WTC11 (cell line): ENCODE data around the gene GYPE. TPM values are rescaled to one million over a fixed set of nuclear protein-coding genes. Genes with fewer than 3 reads are reported as not detected.
"Not testable (repeated sequence)": the region's sequence is repeated elsewhere in the genome, so short reads cannot be mapped to it uniquely, and the experiment has no call there.

Experiments
- ATAC-seq: fragments of 200-7000 bp; cut with Tn5 transposase; 2 replicates; pipeline ENCODE4 v1.10.0; 2021; ENCODE audit warnings: mild to moderate bottlenecking, moderate library complexity
- Bru-seq: library from RNA; stranded (reverse); fragments of 400-500 nt; gene quantifications from one replicate; lab custom pipeline; 2021; lab: Mats Ljungman, UMichigan
- CTCF ChIA-PET: fragments of 300-600 bp; sonication (Branson Sonifier 250); formaldehyde crosslinking; loops from one replicate; lab custom pipeline; 2021; ENCODE audit warnings: antibody characterized with exemption; lab: Charles Lee
- POLR2A ChIA-PET: fragments of 350-600 bp; sonication (Branson Sonifier 250); formaldehyde crosslinking; loops from one replicate; lab custom pipeline; 2021; ENCODE audit warnings: antibody characterized with exemption; lab: Charles Lee
- DNase-seq: peaks from one replicate; pipeline ENCODE4 v3.0.0; 2021; ENCODE audit warnings: low spot score
- H3K27ac Mint-ChIP-seq: 2 replicates; pipeline ENCODE4 v1.8.0; 2021; ENCODE audit warnings: mixed read lengths
- H3K27me3 Mint-ChIP-seq: 2 replicates; pipeline ENCODE4 v1.8.0; 2021; ENCODE audit warnings: low read depth, mild to moderate bottlenecking, moderate library complexity, mixed read lengths
- H3K36me3 Mint-ChIP-seq: 2 replicates; pipeline ENCODE4 v1.8.0; 2021; ENCODE audit warnings: mixed read lengths
- H3K4me1 Mint-ChIP-seq: 2 replicates; pipeline ENCODE4 v1.8.0; 2022; ENCODE audit warnings: mixed read lengths
- H3K4me3 Mint-ChIP-seq: 2 replicates; pipeline ENCODE4 v1.8.0; 2021; ENCODE audit warnings: mild to moderate bottlenecking, moderate library complexity, mixed read lengths
- H3K9me3 Mint-ChIP-seq: 2 replicates; pipeline ENCODE4 v1.8.0; 2021; ENCODE audit warnings: mixed read lengths
- ESRRA ChIP-seq: sonication (generic); formaldehyde crosslinking; IDR thresholded peaks from 2 replicates; pipeline ENCODE4 v1.8.1; 2022; ENCODE audit warnings: mild to moderate bottlenecking, missing genetic modification reagents, borderline replicate concordance
- FOXK1 ChIP-seq: sonication (generic); formaldehyde crosslinking; IDR thresholded peaks from 2 replicates; pipeline ENCODE4 v1.8.0; 2022; ENCODE audit warnings: mild to moderate bottlenecking, moderate library complexity, missing genetic modification reagents
- NR3C1 ChIP-seq: sonication (generic); formaldehyde crosslinking; conservative IDR thresholded peaks from 2 replicates; pipeline ENCODE4 v1.8.1; 2023; ENCODE audit warnings: low read depth, mild to moderate bottlenecking, missing genetic modification reagents
- PRRX2 ChIP-seq: fragments of 250-450 bp; sonication (Bioruptor Pico); IDR thresholded peaks from 2 replicates; pipeline ENCODE4 v1.8.0; 2021; ENCODE audit warnings: mild to moderate bottlenecking
- RELA ChIP-seq: sonication (generic); formaldehyde crosslinking; IDR thresholded peaks from 2 replicates; pipeline ENCODE4 v1.8.1; 2022; ENCODE audit warnings: missing genetic modification reagents, mild to moderate bottlenecking, borderline replicate concordance
- ZNF232 ChIP-seq: sonication (generic); formaldehyde crosslinking; IDR thresholded peaks from 2 replicates; pipeline ENCODE4 v1.8.0; 2022; ENCODE audit warnings: mild to moderate bottlenecking, missing genetic modification reagents
- long read RNA-seq, 3 experiments: library from RNA in 1 of 3; library from capped mRNA in 1 of 3; library from polyadenylated mRNA in 1 of 3; unstranded in 2 of 3; stranded (forward) in 1 of 3; transcript quantifications; one replicate each; pipeline ENCODE4 v2.0.0, GENCODE V29; 2021
- total RNA-seq: library from RNA; stranded (reverse); gene quantifications from 3 replicates; pipeline ENCODE4 v1.2.3, GENCODE V29; 2021
- TF ChIP-seq, protein P1 (sequence below): sonication (generic); formaldehyde crosslinking; conservative IDR thresholded peaks from 2 replicates; pipeline ENCODE4 v1.8.1; 2023; ENCODE audit warnings: mild to moderate bottlenecking, low read depth, missing genetic modification reagents, moderate library complexity
- TF ChIP-seq, protein P2 (sequence below): fragments of 250-450 bp; sonication (Bioruptor Pico); IDR thresholded peaks from 2 replicates; pipeline ENCODE4 v1.8.0; 2021; ENCODE audit warnings: mild to moderate bottlenecking
- TF ChIP-seq, protein P3 (sequence below): fragments of 250-450 bp; sonication (Bioruptor Pico); conservative IDR thresholded peaks from 2 replicates; pipeline ENCODE4 v1.9.0; 2021; ENCODE audit warnings: mild to moderate bottlenecking
- TF ChIP-seq, protein P4 (sequence below): sonication (generic); formaldehyde crosslinking; conservative IDR thresholded peaks from 2 replicates; pipeline ENCODE4 v1.8.1; 2022; ENCODE audit warnings: mild to moderate bottlenecking, missing genetic modification reagents
- TF ChIP-seq, protein P5 (sequence below): sonication (generic); formaldehyde crosslinking; IDR thresholded peaks from 2 replicates; pipeline ENCODE4 v1.8.1; 2022; ENCODE audit warnings: low read depth, mild to moderate bottlenecking, moderate library complexity, missing genetic modification reagents, borderline replicate concordance

Gene GYPE
- not detected in 3 replicates for total RNA-seq
- Bru-seq, nascent RNA = percentile 24 among the genes with signal in this experiment
- long read RNA-seq, experiment 1 = 0 reads
- long read RNA-seq, experiment 2 = 0 reads
- long read RNA-seq, experiment 3 = 0 reads

DNA sequence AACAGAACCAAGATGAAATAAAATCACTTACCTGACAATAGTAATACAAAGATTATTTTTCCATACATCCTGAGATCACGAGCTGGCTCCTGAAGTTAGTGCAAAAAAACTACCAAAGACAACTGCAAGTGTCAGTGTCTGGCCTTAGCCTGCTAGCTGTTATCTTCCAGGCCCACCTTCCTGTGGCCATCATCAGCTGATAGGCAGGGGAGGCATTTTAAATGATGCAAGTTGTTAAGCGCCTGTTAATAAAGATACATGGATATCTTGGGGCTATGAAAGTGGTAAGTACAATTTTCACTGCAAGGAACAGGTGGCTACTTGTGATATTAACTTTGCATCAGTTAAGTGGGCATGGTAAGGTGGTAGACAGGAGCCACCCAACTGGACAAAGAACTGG lies at the start of gene GYPE:
Gene GYPE (minus strand): TSS at position 120 of the 400 bp plus-strand sequence. CDS start 52 bp downstream, at position 68.
- H3K27me3 Mint-ChIP-seq, H3K4me3 Mint-ChIP-seq, CTCF ChIA-PET, DNase-seq, H3K27ac Mint-ChIP-seq, ATAC-seq, H3K36me3 Mint-ChIP-seq, POLR2A ChIA-PET, H3K9me3 Mint-ChIP-seq, H3K4me1 Mint-ChIP-seq: not testable (repeated sequence)

DNA sequence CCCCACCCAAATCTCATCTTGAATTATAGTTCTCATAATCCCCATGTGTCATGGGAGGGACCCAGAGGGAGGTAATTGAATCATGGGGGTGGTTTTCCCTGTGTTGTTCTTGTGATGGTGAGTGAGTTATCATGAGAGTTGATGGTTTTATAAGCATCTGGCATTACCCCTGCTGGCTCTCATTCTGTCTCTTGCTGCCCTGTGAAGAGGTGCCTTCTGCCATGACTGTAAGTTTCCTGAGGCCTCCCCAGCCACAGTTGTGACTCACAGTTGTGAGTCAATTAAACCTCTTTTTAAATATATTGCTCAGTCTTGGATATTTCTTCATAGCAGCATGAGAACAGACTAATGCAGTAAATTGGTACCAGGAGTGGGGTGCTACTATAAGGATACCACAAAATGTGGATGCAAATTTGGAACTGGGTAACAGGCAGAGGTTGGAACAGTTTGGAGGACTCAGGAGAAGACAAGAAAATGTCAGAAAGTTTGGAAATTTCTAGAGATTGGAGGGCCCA lies 46.2 kb upstream of the GYPE start:
- Mint-ChIP-seq H3K36me3 (peaks cover 13% of the 10 kb centered on the region), H3K9me3 (peaks cover 30% of the 10 kb centered on the region)
- DNase-seq, POLR2A ChIA-PET, ATAC-seq, H3K4me1 Mint-ChIP-seq, H3K27ac Mint-ChIP-seq, H3K4me3 Mint-ChIP-seq, H3K27me3 Mint-ChIP-seq, CTCF ChIA-PET: not testable (repeated sequence)

DNA sequence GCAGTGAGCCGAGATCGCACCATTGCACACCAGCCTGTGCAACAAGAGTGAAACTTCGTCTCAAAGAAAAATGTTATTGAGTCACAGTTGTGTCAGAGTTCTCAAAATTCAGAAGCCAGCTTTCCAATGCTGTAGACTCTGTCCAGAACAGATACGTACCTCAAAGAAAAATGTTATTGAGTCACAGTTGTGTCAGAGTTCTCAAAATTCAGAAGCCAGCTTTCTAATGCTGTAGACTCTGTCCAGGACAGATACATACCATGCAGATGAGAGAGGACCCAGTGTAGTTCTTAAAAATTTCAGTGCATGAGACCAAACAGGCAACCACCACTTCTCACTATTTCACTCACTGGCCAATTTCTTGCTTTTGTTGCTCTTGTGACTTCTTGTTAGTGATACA lies 45.6 kb upstream of the GYPE start:
- ATAC-seq, CTCF ChIA-PET, H3K4me3 Mint-ChIP-seq, DNase-seq, H3K27ac Mint-ChIP-seq, POLR2A ChIA-PET, H3K4me1 Mint-ChIP-seq, H3K27me3 Mint-ChIP-seq: not testable (repeated sequence)
- peaks cover 13% of the 10 kb centered on the region for H3K36me3 Mint-ChIP-seq
- peaks cover 28% of the 10 kb centered on the region for H3K9me3 Mint-ChIP-seq

DNA sequence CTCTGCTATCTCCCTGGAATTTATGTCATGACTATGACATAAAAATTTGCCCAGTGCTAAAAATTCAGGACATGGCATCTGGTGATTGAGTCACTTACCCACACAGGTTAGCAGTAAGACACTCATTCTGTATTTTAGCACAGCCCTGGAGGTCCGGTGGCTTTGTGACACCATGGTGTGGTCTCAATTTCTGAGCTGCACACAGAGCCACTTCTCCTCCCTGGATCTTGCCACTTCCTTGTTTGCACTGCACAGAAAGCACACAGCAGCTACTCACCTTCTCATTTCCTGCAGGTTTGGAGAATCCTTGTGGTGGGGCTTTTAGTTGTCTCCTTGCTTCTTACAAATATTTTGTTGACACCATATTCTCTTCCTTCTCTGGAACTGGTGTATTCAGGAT lies 44.8 kb upstream of the GYPE start:
- POLR2A ChIA-PET, H3K4me3 Mint-ChIP-seq, H3K27ac Mint-ChIP-seq, H3K27me3 Mint-ChIP-seq, CTCF ChIA-PET, DNase-seq, ATAC-seq, H3K4me1 Mint-ChIP-seq: not testable (repeated sequence)
- Mint-ChIP-seq H3K36me3 (peaks cover 13% of the 10 kb centered on the region), H3K9me3 (peaks cover 26% of the 10 kb centered on the region)

DNA sequence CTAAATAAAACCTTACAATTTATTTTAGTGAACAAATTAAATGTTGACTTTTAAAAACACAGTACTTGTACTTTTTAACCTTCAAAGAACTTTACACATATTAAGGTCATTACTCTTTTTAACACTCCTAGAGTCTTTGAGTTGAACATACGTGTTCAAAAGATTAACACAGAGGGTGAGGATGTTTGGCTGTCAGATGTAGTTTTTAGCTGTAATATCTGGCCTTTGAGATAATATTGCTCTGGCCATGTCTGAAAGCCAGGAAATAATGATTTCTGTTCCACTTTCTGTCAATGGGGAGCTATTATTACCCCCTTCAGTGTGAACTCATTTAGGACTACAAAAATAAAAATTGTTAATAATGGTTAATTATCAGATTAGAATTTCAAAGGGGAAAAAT lies 42.1 kb upstream of the GYPE start:
- H3K27me3 Mint-ChIP-seq, ATAC-seq, H3K27ac Mint-ChIP-seq, POLR2A ChIA-PET, DNase-seq, CTCF ChIA-PET, H3K4me3 Mint-ChIP-seq, H3K4me1 Mint-ChIP-seq: not testable (repeated sequence)
- Mint-ChIP-seq H3K9me3 (peaks cover 16% of the 10 kb centered on the region), H3K36me3 (peaks cover 13% of the 10 kb centered on the region)

DNA sequence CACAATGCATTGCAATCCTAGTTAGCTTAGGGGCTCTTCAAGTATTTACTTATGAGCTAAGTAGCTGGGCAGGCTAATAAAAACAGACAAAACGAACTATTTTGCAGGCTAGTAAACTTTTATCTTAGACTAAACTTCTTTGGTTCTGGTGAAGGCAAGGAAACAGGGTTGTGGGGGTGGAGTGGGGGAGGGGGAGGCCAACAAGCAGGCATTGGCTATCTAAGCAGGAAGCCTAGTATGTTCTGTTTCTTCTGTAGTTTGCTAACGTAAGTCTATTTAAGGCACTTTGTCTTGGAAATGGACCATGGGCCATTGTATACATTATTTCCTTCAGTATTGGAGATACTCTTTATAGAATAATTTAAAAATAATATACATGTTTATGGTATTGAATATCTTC lies 35.3 kb upstream of the GYPE start:
- H3K9me3 Mint-ChIP-seq, H3K4me3 Mint-ChIP-seq, CTCF ChIA-PET, H3K27ac Mint-ChIP-seq, DNase-seq, H3K36me3 Mint-ChIP-seq, H3K27me3 Mint-ChIP-seq, POLR2A ChIA-PET: not testable (repeated sequence)
- ATAC-seq = peak; percentile 26; the same call in 1 of the 2 replicates
- H3K4me1 Mint-ChIP-seq = peaks cover 12% of the 10 kb centered on the region

DNA sequence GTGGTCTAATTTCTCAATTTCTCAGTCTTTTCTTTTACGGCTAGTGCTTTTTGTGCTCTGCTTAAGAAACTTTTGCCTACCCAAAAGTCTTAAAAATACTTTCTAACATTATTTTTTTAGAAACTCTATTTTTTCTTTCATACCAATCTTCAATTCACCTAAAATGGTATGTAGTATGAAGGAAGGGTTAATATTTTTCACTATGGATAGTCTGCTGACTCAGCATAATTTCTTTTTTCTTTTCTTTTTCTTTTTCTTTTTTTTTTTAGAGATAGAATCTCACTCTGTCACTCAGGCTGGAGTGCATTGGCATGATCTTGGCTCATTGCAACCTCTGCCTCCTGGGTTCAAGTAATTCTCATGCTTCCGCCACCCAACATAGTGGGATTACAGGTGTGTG lies 34.2 kb upstream of the GYPE start:
- TF ChIP-seq ESRRA (CRISPR knock-in tag) = no peak
- TF ChIP-seq, protein P1, sequence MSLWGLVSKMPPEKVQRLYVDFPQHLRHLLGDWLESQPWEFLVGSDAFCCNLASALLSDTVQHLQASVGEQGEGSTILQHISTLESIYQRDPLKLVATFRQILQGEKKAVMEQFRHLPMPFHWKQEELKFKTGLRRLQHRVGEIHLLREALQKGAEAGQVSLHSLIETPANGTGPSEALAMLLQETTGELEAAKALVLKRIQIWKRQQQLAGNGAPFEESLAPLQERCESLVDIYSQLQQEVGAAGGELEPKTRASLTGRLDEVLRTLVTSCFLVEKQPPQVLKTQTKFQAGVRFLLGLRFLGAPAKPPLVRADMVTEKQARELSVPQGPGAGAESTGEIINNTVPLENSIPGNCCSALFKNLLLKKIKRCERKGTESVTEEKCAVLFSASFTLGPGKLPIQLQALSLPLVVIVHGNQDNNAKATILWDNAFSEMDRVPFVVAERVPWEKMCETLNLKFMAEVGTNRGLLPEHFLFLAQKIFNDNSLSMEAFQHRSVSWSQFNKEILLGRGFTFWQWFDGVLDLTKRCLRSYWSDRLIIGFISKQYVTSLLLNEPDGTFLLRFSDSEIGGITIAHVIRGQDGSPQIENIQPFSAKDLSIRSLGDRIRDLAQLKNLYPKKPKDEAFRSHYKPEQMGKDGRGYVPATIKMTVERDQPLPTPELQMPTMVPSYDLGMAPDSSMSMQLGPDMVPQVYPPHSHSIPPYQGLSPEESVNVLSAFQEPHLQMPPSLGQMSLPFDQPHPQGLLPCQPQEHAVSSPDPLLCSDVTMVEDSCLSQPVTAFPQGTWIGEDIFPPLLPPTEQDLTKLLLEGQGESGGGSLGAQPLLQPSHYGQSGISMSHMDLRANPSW (CRISPR knock-in tag) = no peak
- TF ChIP-seq, protein P2, sequence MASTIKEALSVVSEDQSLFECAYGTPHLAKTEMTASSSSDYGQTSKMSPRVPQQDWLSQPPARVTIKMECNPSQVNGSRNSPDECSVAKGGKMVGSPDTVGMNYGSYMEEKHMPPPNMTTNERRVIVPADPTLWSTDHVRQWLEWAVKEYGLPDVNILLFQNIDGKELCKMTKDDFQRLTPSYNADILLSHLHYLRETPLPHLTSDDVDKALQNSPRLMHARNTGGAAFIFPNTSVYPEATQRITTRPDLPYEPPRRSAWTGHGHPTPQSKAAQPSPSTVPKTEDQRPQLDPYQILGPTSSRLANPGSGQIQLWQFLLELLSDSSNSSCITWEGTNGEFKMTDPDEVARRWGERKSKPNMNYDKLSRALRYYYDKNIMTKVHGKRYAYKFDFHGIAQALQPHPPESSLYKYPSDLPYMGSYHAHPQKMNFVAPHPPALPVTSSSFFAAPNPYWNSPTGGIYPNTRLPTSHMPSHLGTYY (CRISPR knock-in tag) = no peak
- TF ChIP-seq, protein P3, sequence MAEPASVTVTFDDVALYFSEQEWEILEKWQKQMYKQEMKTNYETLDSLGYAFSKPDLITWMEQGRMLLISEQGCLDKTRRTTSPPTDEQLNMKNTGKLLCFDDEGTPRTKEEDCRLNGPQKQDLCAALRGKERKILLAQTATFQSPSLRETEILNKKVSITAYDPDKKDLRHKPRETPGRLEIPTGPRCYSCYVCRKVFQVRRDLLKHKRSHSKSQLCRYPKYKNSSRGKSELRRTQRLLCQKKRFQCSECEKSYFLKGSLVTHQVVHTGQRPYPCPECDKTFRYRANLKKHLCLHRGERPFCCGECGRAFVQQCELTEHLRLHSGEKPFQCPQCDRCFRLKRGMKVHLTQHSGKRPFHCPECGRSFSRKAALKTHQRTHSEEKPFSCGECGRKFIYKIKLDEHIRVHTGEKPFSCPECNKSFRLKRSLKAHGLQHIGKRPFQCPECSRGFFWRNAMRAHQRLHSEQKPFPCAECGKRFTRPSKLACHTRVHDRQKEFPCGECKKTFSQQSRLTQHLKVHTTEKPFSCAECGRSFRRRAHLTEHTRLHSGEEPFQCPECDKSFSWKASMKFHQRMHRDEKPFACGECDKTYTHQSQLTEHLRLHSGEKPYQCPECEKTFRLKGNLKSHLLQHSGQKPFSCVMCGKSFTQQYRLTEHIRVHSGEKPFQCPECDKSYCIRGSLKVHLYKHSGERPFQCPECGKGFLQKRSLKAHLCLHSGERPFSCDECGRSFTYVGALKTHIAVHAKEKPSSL (CRISPR knock-in tag) = no peak
- TF ChIP-seq, protein P4, sequence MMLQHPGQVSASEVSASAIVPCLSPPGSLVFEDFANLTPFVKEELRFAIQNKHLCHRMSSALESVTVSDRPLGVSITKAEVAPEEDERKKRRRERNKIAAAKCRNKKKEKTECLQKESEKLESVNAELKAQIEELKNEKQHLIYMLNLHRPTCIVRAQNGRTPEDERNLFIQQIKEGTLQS (CRISPR knock-in tag) = no peak
- no peak for TF ChIP-seq FOXK1
- TF ChIP-seq RELA (CRISPR knock-in tag) = no peak
- TF ChIP-seq ZNF232 = no peak
- TF ChIP-seq, protein P5, sequence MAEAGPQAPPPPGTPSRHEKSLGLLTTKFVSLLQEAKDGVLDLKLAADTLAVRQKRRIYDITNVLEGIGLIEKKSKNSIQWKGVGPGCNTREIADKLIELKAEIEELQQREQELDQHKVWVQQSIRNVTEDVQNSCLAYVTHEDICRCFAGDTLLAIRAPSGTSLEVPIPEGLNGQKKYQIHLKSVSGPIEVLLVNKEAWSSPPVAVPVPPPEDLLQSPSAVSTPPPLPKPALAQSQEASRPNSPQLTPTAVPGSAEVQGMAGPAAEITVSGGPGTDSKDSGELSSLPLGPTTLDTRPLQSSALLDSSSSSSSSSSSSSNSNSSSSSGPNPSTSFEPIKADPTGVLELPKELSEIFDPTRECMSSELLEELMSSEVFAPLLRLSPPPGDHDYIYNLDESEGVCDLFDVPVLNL (CRISPR knock-in tag) = no peak
- no peak for TF ChIP-seq NR3C1 (CRISPR knock-in tag)
- no peak for TF ChIP-seq PRRX2 (CRISPR knock-in tag)
- DNase-seq (no peak), ATAC-seq (no peak)
- H3K4me3 Mint-ChIP-seq = no peak overlapping the region
- no peak overlapping the region for H3K27ac Mint-ChIP-seq
- CTCF ChIA-PET = no interaction called here
- H3K27me3 Mint-ChIP-seq = no peaks in the 10 kb centered on the region
- POLR2A ChIA-PET = no interaction called here
- H3K9me3 Mint-ChIP-seq = no peaks in the 10 kb centered on the region
- H3K36me3 Mint-ChIP-seq = no peaks in the 10 kb centered on the region
- peaks cover 10% of the 10 kb centered on the region for H3K4me1 Mint-ChIP-seq
